Measurements from ENCODE around the gene GARIN3. TPM values are rescaled to one million over a fixed set of nuclear protein-coding genes. Genes with fewer than 3 reads are reported as not detected.

The GARIN3 gene
- total and polyA plus RNA-seq, 9 of the 15 experiments (the other 6 are each of a cell fraction or from before 2014, with no cell fraction given), result not detected

DNA sequence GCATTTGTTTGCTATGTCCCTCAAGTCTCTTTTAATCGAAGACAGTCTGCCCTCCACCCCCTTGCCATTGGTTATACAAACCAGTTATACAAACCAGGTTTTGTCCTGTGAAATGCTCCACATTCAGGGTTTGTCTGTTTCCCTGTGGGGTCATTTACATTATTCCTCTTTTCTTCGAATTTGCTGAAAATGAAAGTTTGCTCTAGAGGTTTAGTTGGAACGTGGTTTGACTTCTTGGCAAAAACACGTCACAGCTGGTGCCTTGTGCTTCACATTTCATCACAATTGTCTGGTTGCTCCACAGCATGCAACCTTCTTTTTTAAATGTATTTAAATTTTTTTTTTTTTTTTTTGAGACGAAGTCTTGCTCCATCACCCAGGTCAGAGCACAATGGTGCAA lies 53.1 kb downstream of the GARIN3 start:
- Histone ChIP-seq H3K9me3 (replicated peaks; ENCODE audit: control insufficient read depth, insufficient read depth, low read depth, low read length) (no peaks in the 10 kb centered on the region), H3K27me3 (ENCODE audit: control insufficient read depth in 2 of 2, insufficient read depth in 2 of 2, low read length in 2 of 2) (peaks cover 4 to 6% of the 10 kb centered on the region in 2 experiments; a peak in 1 of 5 replicates), H3K4me2 (ENCODE audit: insufficient read depth, low read length) (no peak overlapping the region), H3K9ac (ENCODE audit: insufficient read depth in 1 of 2, low read depth in 2 of 2, low read length in 2 of 2) (no peak overlapping the region), H2AFZ (ENCODE audit: low read depth, low read length) (no peak overlapping the region), H4K20me1 (replicated peaks; ENCODE audit: control insufficient read depth, insufficient read depth, low read length) (no peaks in the 10 kb centered on the region), H3K27ac (ENCODE audit: extremely low read depth, low read depth, low read length) (no peak overlapping the region), H3K79me2 (ENCODE audit: control insufficient read depth, insufficient read depth, low read length) (no peaks in the 10 kb centered on the region), H3K4me3 (no peak overlapping the region), H3K4me1 (replicated peaks in 1 of 2; ENCODE audit: control insufficient read depth in 2 of 2, insufficient read depth in 2 of 2, low read length in 2 of 2) (no peaks in the 10 kb centered on the region), H3K36me3 (ENCODE audit: control insufficient read depth, insufficient read depth, low read length) (no peaks in the 10 kb centered on the region), H3K9me1 (ENCODE audit: control insufficient read depth, insufficient read depth, low read length) (no peaks in the 10 kb centered on the region)
- ATAC-seq (no peak), FAIRE-seq (no peak), DNase-seq (ENCODE audit: extremely low read depth in 1 of 4, low spot score in 3 of 4) (no peak)
- BruUV-seq (replicated peaks), result no TSS peak
- WGBS (ENCODE audit: insufficient coverage, low coverage, missing lambda C conversion rate), result 1% methylated on average over 5 of the region's 5 CpGs
- in situ Hi-C loops (cut with MboI) (no loop called here), intact Hi-C loops (cut with micrococcal nuclease) (no loop called here)
- POLR2A ChIA-PET, result no interaction called here
- CTCF ChIA-PET (ENCODE audit: low intra/inter-chr PET ratio), result no interaction called here
- TF ChIP-seq DDX20 (tag; IDR thresholded peaks at IDR 0.05; ENCODE audit: low read depth) (no peak), ZNF217 (CRISPR knock-in tag; IDR thresholded peaks at IDR 0.05) (no peak), ASH1L (IDR thresholded peaks at IDR 0.05; ENCODE audit: borderline replicate concordance, low read depth, partially characterized antibody) (no peak), ZNF121 (CRISPR knock-in tag; conservative IDR thresholded peaks at IDR 0.05) (no peak)

Other genes with a start within 250 kb of the GARIN3 start
- not detected in 2 replicates for gene TIMD4, start 203.0 kb downstream of the GARIN3 start, total RNA-seq (2014; rRNA removed)
- gene TIMD4, start 203.0 kb downstream of the GARIN3 start, total RNA-seq (2014; rRNA removed; fragmentation: Illumina TruSeq; extraction: Trizol), result not detected in 2 replicates
- gene TIMD4, start 203.0 kb downstream of the GARIN3 start, total RNA-seq (2015; rRNA removed; fragmentation: Illumina TruSeq; extraction: Trizol), result not detected in 2 replicates
- gene TIMD4, start 203.0 kb downstream of the GARIN3 start, total RNA-seq (2021), result not detected in 2 replicates
- not detected in 2 replicates for gene TIMD4, start 203.0 kb downstream of the GARIN3 start, polyA plus RNA-seq (2011; rRNA removed)
- gene TIMD4, start 203.0 kb downstream of the GARIN3 start, polyA plus RNA-seq (2014; fragmentation: Illumina TruSeq; extraction: Trizol), result not detected in 2 replicates
- gene TIMD4, start 203.0 kb downstream of the GARIN3 start, polyA plus RNA-seq (2014; fragmentation: Nextera tagmentation; extraction: Ambion mirVana), result not detected
- gene TIMD4, start 203.0 kb downstream of the GARIN3 start, polyA plus RNA-seq (2014; rRNA removed), result not detected in 2 replicates
- gene HAVCR1, start 107.1 kb downstream of the GARIN3 start, total RNA-seq (2014; rRNA removed), result not detected in 2 replicates
- not detected in 2 replicates for gene HAVCR1, start 107.1 kb downstream of the GARIN3 start, total RNA-seq (2014; rRNA removed; fragmentation: Illumina TruSeq; extraction: Trizol)
- not detected in 2 replicates for gene HAVCR1, start 107.1 kb downstream of the GARIN3 start, total RNA-seq (2015; rRNA removed; fragmentation: Illumina TruSeq; extraction: Trizol)
- gene HAVCR1, start 107.1 kb downstream of the GARIN3 start, total RNA-seq (2021), result not detected in 2 replicates
- 0.04 and 0.20 TPM in 2 replicates for gene HAVCR1, start 107.1 kb downstream of the GARIN3 start, polyA plus RNA-seq (2011; rRNA removed)
- not detected in 2 replicates for gene HAVCR1, start 107.1 kb downstream of the GARIN3 start, polyA plus RNA-seq (2014; fragmentation: Illumina TruSeq; extraction: Trizol)
- not detected for gene HAVCR1, start 107.1 kb downstream of the GARIN3 start, polyA plus RNA-seq (2014; fragmentation: Nextera tagmentation; extraction: Ambion mirVana)
- gene HAVCR1, start 107.1 kb downstream of the GARIN3 start, polyA plus RNA-seq (2014; rRNA removed), result not detected in 2 replicates
- gene HAVCR2, start 57.2 kb downstream of the GARIN3 start, total RNA-seq (2014; rRNA removed), result 0.61 TPM in 1 of 2 replicates, not detected in the other
- 0.06 and 0.11 TPM in 2 replicates for gene HAVCR2, start 57.2 kb downstream of the GARIN3 start, total RNA-seq (2014; rRNA removed; fragmentation: Illumina TruSeq; extraction: Trizol)
- not detected in 2 replicates for gene HAVCR2, start 57.2 kb downstream of the GARIN3 start, total RNA-seq (2015; rRNA removed; fragmentation: Illumina TruSeq; extraction: Trizol)
- gene HAVCR2, start 57.2 kb downstream of the GARIN3 start, total RNA-seq (2021), result not detected in 2 replicates
- gene HAVCR2, start 57.2 kb downstream of the GARIN3 start, polyA plus RNA-seq (2011; rRNA removed), result 0.04 and 0.07 TPM in 2 replicates
- gene HAVCR2, start 57.2 kb downstream of the GARIN3 start, polyA plus RNA-seq (2014; fragmentation: Illumina TruSeq; extraction: Trizol), result 0.04 TPM in 1 of 2 replicates, not detected in the other
- gene HAVCR2, start 57.2 kb downstream of the GARIN3 start, polyA plus RNA-seq (2014; fragmentation: Nextera tagmentation; extraction: Ambion mirVana), result under 1 TPM in 1 of 2 experiments, not detected in 1; 0.07 TPM
- gene HAVCR2, start 57.2 kb downstream of the GARIN3 start, polyA plus RNA-seq (2014; rRNA removed), result not detected in 2 replicates
- gene MED7, start 23.4 kb downstream of the GARIN3 start, total RNA-seq (2014; rRNA removed), result 4.5 and 4.8 TPM in 2 replicates
- gene MED7, start 23.4 kb downstream of the GARIN3 start, total RNA-seq (2014; rRNA removed; fragmentation: Illumina TruSeq; extraction: Trizol), result 11.2 and 12.9 TPM in 2 replicates
- 9.2 and 11.8 TPM in 2 replicates for gene MED7, start 23.4 kb downstream of the GARIN3 start, total RNA-seq (2015; rRNA removed; fragmentation: Illumina TruSeq; extraction: Trizol)
- gene MED7, start 23.4 kb downstream of the GARIN3 start, total RNA-seq (2021), result 6.7 and 7.2 TPM in 2 replicates
- 10.6 and 15.4 TPM in 2 replicates for gene MED7, start 23.4 kb downstream of the GARIN3 start, polyA plus RNA-seq (2011; rRNA removed)
- 13.6 and 17.4 TPM in 2 replicates for gene MED7, start 23.4 kb downstream of the GARIN3 start, polyA plus RNA-seq (2014; fragmentation: Illumina TruSeq; extraction: Trizol)
- 10 to 100 TPM; 37.1 to 38.7 TPM for gene MED7, start 23.4 kb downstream of the GARIN3 start, polyA plus RNA-seq (2014; fragmentation: Nextera tagmentation; extraction: Ambion mirVana)
- 12.2 and 16.9 TPM in 2 replicates for gene MED7, start 23.4 kb downstream of the GARIN3 start, polyA plus RNA-seq (2014; rRNA removed)
- gene ITK, start 14.6 kb upstream of the GARIN3 start, total RNA-seq (2014; rRNA removed), result not detected in 2 replicates
- not detected in 2 replicates for gene ITK, start 14.6 kb upstream of the GARIN3 start, total RNA-seq (2014; rRNA removed; fragmentation: Illumina TruSeq; extraction: Trizol)
- 0.04 TPM in 1 of 2 replicates, not detected in the other for gene ITK, start 14.6 kb upstream of the GARIN3 start, total RNA-seq (2015; rRNA removed; fragmentation: Illumina TruSeq; extraction: Trizol)
- 0.75 and 0.81 TPM in 2 replicates for gene ITK, start 14.6 kb upstream of the GARIN3 start, total RNA-seq (2021)
- gene ITK, start 14.6 kb upstream of the GARIN3 start, polyA plus RNA-seq (2011; rRNA removed), result not detected in 2 replicates
- not detected in 2 replicates for gene ITK, start 14.6 kb upstream of the GARIN3 start, polyA plus RNA-seq (2014; fragmentation: Illumina TruSeq; extraction: Trizol)
- not detected for gene ITK, start 14.6 kb upstream of the GARIN3 start, polyA plus RNA-seq (2014; fragmentation: Nextera tagmentation; extraction: Ambion mirVana)
- not detected in 2 replicates for gene ITK, start 14.6 kb upstream of the GARIN3 start, polyA plus RNA-seq (2014; rRNA removed)
- 1.2 and 2.4 TPM in 2 replicates for gene CYFIP2, start 99.9 kb upstream of the GARIN3 start, total RNA-seq (2014; rRNA removed)
- 1.5 TPM in 2 replicates for gene CYFIP2, start 99.9 kb upstream of the GARIN3 start, total RNA-seq (2014; rRNA removed; fragmentation: Illumina TruSeq; extraction: Trizol)
- 0.76 and 0.83 TPM in 2 replicates for gene CYFIP2, start 99.9 kb upstream of the GARIN3 start, total RNA-seq (2015; rRNA removed; fragmentation: Illumina TruSeq; extraction: Trizol)
- gene CYFIP2, start 99.9 kb upstream of the GARIN3 start, total RNA-seq (2021), result 2.9 and 3.6 TPM in 2 replicates
- not detected in 2 replicates for gene CYFIP2, start 99.9 kb upstream of the GARIN3 start, polyA plus RNA-seq (2011; rRNA removed)
- 1.8 and 2.2 TPM in 2 replicates for gene CYFIP2, start 99.9 kb upstream of the GARIN3 start, polyA plus RNA-seq (2014; fragmentation: Illumina TruSeq; extraction: Trizol)
- 1 to 10 TPM; 1.1 to 1.3 TPM for gene CYFIP2, start 99.9 kb upstream of the GARIN3 start, polyA plus RNA-seq (2014; fragmentation: Nextera tagmentation; extraction: Ambion mirVana)
- gene CYFIP2, start 99.9 kb upstream of the GARIN3 start, polyA plus RNA-seq (2014; rRNA removed), result 1.5 TPM in 2 replicates